ENCODE measurements around the gene CCDC43.
"Not testable (repeated sequence)": the region's sequence is repeated elsewhere in the genome, so short reads cannot be mapped to it uniquely, and the experiment has no call there.

The CCDC43 gene

GRCh38 chr17:44719444-44719843, 29.9 kb upstream of the CCDC43 start:
- no peak overlapping the region for H3K4me3 ChIP-seq (ENCODE audit: low read depth, low read length)
- TF ChIP-seq CTCF (conservative IDR thresholded peaks at IDR 0.05; ENCODE audit: low read depth, low read length), result no peak
- DNase-seq (ENCODE audit: low read depth), result no peak

GRCh38 chr17:44708401-44709263, 19.1 kb upstream of the CCDC43 start, which contains the start of gene DBF4B:
Gene DBF4B (plus strand): TSS chr17:44708665. CDS start chr17:44708821, 156 bp downstream.
- peak; percentile 94 for DNase-seq (ENCODE audit: low read depth)
- H3K4me3 ChIP-seq (ENCODE audit: low read depth, low read length), result peak within 1 kb of the TSS; percentile 85
- TF ChIP-seq CTCF (conservative IDR thresholded peaks at IDR 0.05; ENCODE audit: low read depth, low read length), result no peak

GRCh38 chr17:44707755-44708400, 18.3 kb upstream of the CCDC43 start:
- DNase-seq (ENCODE audit: low read depth), result peak; percentile 11

GRCh38 chr17:44700288-44700687, 10.7 kb upstream of the CCDC43 start:
- not testable (repeated sequence) for H3K4me3 ChIP-seq (ENCODE audit: low read depth, low read length); DNase-seq (ENCODE audit: low read depth)

More at GRCh38 chr17:44707755-44708400, 18.3 kb upstream of the CCDC43 start:
- H3K4me3 ChIP-seq (ENCODE audit: low read depth, low read length), result peak overlapping the region; percentile 85
- no peak for TF ChIP-seq CTCF (conservative IDR thresholded peaks at IDR 0.05; ENCODE audit: low read depth, low read length)

- no peak for DNase-seq (ENCODE audit: low read depth)
- H3K4me3 ChIP-seq (ENCODE audit: low read depth, low read length), result no peak overlapping the region
- TF ChIP-seq CTCF (conservative IDR thresholded peaks at IDR 0.05; ENCODE audit: low read depth, low read length), result no peak
These were observed 4.0 kb upstream of the CCDC43 start for GRCh38 chr17:44693609-44694008.

GRCh38 chr17:44690746-44691306, 1.2 kb upstream of the CCDC43 start:
- peak; percentile 47 for DNase-seq (ENCODE audit: low read depth)
- peak; percentile 37 for TF ChIP-seq CTCF (conservative IDR thresholded peaks at IDR 0.05; ENCODE audit: low read depth, low read length)
- not testable (repeated sequence) for H3K4me3 ChIP-seq (ENCODE audit: low read depth, low read length)
